Activated CD4-positive, alpha-beta T cell treated with anti-CD3 and anti-CD28 coated beads, Interleukin-2, amount 50 U/mL, for 48 hours (primary cell): ENCODE data around the gene SDK2.

Experiments used
- DNase-seq, 2 experiments: peaks; one replicate each; pipeline ENCODE4 v3.0.0-alpha.2; 2020

SDK2 gene

GRCh38 chr17:73650617-73651200 is 6.5 kb upstream of the SDK2 start:
- no peak for DNase-seq

DNA sequence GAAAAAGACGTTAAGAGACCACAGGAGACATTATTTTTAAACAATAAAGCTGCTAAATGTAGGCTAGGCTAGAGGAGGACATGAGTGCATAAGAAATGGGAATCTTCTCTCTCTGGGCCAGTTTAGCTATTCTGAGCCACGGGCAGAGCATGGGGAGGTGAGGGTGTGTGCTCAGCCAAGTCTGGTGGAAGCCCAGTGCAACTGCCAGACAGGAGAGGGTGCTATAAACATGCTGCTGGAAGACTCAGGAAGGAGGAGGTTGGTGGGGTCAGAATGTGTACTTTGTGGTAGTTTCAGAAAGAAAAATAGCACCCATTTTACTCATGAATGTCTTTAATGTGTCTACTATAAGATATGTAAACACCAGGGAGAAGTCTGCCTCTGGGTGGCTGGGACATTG is 5.9 kb upstream of the SDK2 start:
- DNase-seq, result no peak

DNA sequence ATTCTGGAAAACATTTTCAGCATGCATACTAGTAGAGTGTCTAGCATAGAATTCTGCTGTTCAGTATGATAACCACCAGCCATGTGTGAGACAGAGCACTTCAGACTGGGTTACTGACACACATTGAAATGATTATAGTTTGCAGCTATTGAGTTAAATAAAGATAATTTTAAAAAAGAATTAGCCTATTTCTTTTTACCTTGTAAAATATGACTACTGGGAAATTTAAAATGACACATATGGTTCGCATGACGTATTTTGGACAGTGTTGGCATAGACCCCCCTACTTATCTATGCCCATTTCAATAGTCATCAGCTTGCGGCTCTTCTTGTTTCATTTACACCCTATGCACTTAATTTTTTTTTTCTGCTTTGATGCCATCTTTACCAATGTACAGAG is 4.7 kb upstream of the SDK2 start:
- no peak for DNase-seq

DNA sequence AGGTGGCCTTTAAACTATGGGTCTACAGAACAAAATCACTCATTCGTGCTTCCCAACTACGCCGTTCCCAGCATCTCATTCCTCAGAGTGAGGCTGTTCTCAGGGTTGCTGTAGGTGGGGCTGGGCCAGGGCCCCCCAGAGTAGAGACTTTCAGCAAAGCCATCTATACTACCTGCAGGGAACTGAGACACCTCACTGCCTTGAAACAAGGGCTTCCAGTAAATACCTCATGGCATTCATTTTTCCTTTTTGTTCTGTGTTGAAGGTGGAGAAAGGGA is 4.2 kb upstream of the SDK2 start:
- no peak for DNase-seq

DNA sequence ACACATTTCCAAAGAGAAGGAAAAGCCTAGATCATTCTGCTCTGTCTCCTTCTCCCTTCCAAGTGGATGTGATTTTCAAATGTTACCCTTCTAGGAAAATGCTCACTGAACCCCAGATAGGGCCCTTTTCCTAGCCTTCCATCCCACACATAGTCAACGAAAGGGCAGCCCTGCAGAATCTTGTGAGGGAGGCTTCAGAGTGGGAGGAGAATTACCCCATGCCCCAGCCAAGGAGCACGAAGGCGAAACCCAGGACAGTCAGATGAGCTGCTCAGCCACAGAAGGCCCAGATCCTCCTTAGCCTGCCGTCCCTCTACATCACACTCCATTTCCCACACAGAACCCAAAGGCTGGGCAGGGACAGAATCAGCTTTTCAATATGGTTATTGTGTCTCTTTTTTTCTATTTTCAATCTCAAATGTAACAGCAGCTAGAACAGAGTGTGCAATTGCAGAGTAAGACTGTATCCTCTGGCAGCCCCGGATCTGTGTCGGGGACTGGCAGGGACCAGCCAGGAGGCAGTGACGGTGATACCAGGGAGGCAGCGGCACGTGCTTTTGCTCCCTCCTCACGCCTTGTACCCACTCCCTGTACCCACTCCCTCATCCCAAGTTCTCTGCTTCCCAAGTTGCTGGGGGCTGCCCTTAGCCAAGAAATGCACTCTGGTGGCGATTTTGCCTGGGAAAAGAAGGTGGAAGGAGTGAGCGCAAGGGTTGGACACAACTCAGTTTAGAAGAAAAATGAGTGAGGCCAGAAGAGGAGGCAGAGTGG is 3.7 kb upstream of the SDK2 start:
- DNase-seq, result no peak

DNA sequence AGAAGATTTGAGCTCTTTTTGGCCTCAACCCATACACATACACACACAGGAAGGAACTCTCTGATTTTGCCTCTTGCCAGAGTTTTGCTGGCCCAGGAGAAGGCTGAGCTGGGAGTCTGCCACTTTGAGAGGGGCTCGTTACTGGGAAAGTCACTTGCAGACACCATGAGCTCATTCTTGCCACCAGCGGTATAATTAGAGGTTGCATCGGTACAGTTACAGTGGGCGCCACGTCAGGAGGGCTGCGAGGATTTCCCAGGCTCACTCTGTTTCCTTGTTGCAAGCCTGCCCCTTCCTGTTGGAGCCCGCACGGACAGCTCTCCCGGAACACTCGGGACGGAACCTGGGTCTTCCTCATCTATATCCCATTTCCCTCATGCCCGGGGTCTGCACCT is 3.1 kb upstream of the SDK2 start:
- DNase-seq, result no peak

- DNase-seq, result no peak
Measured at GRCh38 chr17:73646409-73647300, 2.4 kb upstream of the SDK2 start.

DNA sequence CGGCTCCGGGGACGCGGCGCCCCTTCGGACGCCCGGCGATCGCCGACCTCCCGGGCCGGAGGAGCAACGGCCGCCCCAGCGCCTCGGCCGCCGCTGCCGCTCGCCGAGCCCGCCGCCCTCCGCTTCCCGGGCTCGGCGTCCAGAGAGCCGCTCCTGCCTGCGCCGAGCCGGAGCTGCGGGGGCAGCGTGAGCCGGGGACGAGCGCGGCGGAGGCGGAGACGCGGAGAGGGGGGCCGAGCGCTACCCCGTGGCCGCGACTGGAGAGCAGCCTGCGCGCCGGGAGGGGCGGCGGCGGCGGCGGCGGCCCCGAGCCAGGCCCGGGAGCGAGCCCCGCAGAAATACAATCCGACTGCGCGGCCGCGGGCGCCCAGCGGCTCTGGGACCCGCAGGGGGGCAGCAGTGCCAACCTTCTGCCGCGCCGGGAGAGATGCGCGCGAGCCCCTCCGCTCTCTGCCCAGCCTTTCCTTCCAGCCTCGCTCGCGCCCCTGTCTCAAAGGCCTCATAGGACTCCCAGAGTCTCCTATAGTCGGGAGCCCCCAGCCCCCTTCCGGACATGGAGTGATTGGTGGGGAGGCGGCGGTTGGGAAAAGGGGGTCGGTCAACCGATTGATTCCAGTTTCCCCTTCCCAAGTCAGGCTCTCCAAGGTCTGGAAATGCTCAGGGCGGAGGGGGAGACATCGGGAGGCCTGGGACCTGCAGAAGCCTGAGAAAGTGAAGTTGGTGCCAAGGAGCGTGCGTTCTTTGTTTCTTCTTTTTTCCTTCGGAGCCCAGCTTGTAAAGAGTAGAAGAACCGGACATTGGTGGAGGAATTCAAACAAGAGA is 1.0 kb upstream of the SDK2 start:
- peak; percentile 33 to 41 for DNase-seq

DNA sequence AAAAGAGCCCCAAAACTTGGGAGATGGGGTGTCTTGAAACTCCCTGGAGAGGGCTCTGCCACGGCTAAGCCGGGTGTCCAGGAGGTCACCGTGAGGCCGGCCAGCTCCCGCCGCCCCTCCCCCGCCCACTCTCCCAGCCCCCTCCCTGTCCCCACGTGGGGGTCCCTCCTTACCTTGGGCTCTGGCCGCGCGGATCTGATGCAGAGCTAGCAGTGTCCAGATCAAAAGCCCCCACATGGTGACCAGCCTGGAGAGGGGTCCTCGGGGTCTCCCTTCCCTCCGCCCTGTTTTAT is 447 bp downstream of the SDK2 start:
- no peak for DNase-seq

DNA sequence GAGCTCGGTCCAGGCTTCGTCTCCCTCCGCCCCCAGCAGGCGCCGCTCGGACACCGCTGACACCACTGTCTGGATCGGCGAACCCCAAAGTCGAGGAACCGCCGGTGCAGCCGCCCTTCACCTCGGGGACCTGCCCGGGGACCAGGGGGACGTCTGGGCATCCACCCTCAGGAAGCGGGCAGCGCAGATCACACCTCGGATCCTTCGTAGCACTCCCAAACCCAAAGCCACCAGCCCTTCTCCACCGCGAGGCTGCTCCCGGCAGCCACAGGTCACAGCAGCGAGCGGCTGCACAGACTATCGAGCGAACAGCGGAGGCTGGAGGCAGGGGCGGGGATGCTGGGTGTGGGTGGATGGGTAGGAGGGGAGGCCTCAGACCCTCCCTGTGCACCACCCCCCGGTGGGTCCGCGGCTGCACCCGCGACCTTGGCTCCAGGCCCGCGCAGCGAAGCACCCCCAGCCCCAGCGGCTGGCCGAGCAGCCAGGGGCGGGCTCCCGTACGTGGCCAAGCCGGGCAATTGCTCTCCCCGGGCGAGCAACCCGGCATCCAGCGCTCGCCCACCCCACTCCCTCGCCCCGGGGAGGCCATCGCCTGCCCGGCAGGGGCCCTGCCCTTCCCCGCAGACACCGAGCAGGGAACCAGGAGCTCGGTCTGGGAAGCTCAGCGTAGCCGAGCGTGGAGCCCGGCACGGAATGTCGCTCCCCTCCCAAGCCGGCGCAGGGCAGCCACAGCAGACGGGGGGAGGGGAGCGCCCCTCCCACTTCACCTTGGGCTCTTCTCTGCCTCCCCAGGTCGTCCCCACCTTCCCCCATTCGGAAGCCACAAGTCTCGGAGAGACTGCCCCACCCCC is 1.0 kb downstream of the SDK2 start:
- DNase-seq, result peak; percentile 30 to 34

DNA sequence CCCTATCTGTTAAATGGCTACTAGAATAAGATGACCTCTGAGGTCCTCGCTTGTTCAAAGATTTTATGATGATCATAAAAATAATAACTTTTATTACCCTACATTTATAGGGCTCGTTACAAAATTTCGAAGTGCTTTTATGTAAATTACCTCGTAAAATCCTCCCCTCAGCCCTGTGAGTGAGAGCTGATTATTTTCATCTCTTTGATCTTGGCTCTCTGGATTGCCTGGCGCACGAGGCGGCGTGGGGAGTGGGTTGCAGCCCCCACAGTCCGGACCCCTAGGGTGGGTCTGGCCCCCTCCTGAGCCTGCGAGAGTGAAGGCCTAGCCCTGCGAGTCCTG is 1.6 kb downstream of the SDK2 start:
- DNase-seq, result no peak

GRCh38 chr17:73641826-73642600 is 2.2 kb downstream of the SDK2 start:
- DNase-seq, result no peak

DNA sequence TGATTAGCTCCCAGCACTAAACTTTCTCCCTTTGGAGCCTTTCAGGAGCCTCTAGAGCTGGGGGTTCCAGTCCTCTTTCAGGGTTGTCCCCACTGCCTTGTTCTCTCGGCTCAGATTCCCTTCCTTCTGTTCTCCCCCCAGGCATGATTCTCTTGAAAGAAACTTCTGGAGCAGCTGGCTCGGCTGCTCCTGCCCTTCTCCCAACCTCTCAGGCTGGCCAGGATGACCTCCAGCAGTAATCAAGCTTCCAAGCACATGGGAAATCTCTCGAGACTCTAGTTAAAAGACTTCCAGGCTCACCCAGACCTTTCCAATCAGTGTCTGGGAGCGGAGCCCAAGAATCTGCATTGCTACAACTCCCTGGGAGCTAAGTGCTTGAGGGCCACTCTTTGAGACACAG is 3.6 kb downstream of the SDK2 start:
- DNase-seq, result no peak

DNA sequence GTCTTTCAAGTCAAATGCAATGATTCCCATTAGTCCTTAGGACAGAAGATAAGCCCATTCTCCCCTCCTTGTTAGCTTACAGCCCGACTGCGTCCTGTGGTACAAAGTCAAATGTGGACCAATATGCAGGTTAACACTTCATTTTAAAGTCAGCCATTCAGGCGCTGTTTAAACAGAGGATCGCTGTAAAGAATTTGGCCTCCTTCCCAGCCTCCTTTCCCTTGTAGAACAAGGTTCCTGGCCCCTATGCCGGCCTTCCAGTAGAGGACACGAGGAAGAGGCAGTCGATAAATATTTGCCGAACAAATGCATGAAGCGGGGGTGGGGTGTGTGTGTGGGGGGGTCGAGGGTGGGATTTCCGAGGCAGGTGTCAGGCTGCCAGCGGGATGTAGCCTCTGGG is 4.3 kb downstream of the SDK2 start:
- no peak for DNase-seq

DNA sequence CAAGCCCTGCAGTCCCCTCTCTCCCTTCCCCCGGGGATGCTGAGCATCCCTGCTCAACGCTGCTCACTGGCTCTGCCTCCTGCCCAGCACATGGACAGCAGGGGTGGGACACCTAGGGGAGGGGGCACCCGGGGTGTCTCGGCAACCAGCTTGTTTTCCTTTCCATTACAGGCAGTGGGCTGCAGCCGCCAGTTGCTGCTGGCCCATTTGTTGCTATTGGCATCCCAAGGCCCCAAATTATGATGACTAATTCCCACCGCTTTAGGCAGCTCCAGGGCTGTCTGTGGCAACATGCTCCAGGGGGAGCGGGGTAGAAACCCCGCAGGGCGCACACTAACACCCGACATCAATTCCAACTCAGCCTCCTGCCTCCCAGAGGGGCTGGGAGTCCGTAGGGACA is 4.9 kb downstream of the SDK2 start:
- no peak for DNase-seq

DNA sequence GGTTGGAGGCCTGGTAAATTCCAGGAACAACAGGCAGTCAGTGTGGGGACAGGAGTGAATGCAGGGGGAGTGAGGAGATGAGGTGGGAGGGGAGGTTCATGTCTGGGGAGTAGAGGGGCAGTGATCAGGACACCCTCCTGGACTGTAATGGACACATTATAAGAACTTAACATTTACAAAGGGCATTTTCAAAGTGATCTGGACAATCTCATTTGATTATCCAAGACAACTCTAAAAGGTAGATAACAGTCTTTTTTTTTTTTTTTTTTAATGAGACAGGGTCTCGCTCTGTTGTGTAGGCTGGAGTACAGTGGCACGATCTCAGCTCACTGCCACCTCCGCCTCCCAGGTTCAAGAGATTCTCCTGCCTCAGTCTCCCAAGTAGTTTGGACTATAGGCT is 5.7 kb downstream of the SDK2 start:
- DNase-seq, result no peak

DNA sequence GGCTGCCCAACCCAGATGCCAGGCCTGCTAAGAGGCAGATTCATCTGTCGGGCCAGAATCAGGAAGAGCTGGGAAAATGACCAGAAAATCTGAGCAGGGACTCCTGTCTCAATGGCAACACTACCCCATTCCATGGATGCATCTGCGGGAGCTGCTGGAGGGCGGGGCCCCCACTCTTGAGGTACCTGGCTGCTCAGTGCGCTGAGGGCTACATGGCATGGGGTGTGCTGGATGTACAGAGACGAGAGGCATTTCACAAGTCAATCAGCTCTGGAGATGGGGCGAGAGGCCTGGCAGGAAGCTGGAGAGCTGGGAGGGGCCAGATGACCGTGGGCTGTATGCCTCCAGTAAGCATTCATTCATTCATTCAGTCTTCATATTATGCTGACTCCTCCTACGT is 6.4 kb downstream of the SDK2 start:
- DNase-seq, result no peak

- no peak for DNase-seq
Measured at GRCh38 chr17:73635101-73635817, 9.0 kb downstream of the SDK2 start.

GRCh38 chr17:73634629-73635028 is 9.6 kb downstream of the SDK2 start:
- DNase-seq, result no peak

GRCh38 chr17:73633736-73634135 is 10.5 kb downstream of the SDK2 start:
- DNase-seq, result no peak

- no peak for DNase-seq
Measured at GRCh38 chr17:73632513-73632912, 11.7 kb downstream of the SDK2 start.
